SKM-1 (cell line): ENCODE measurements around the gene PIK3R2.
A peak's percentile ranks its signal among the peaks of the same experiment; 100 is the strongest.

Experiments used
- DNase-seq: peaks from one replicate; lab custom pipeline; 2025; ENCODE audit not compliant: unreplicated experiment; lab: John Stamatoyannopoulos, UW

PIK3R2 gene

GRCh38 chr19:18171605-18172327 is 18.8 kb downstream of the PIK3R2 start:
- DNase-seq: no peak

- DNase-seq: no peak
Observed at GRCh38 chr19:18172331-18173053, 19.5 kb downstream of the PIK3R2 start.

- DNase-seq: no peak
Observed at GRCh38 chr19:18173054-18173571, 20.1 kb downstream of the PIK3R2 start.

- DNase-seq: peak; percentile 39
Observed at GRCh38 chr19:18173572-18174288, 20.8 kb downstream of the PIK3R2 start, which contains the start of gene IFI30. Gene IFI30 (plus strand): TSS chr19:18173813. CDS start chr19:18173842, 29 bp downstream.

- DNase-seq: no peak
Observed at GRCh38 chr19:18174983-18175382, 22.0 kb downstream of the PIK3R2 start.

- no peak for DNase-seq
Observed at GRCh38 chr19:18176367-18177310, 23.7 kb downstream of the PIK3R2 start.

GRCh38 chr19:18179957-18180356 is 27.0 kb downstream of the PIK3R2 start:
- no peak for DNase-seq

GRCh38 chr19:18183529-18183928 is 30.6 kb downstream of the PIK3R2 start:
- no peak for DNase-seq

GRCh38 chr19:18185538-18185937 is 32.6 kb downstream of the PIK3R2 start:
- no peak for DNase-seq

GRCh38 chr19:18190278-18190677 is 37.3 kb downstream of the PIK3R2 start:
- no peak for DNase-seq

- DNase-seq: no peak
Observed at GRCh38 chr19:18191640-18192062, 38.7 kb downstream of the PIK3R2 start.

GRCh38 chr19:18192673-18193387 is 39.9 kb downstream of the PIK3R2 start, which contains the start of gene MPV17L2:
Gene MPV17L2 (plus strand): TSS chr19:18193218. CDS start chr19:18193282, 64 bp downstream.
- DNase-seq: peak; percentile 99

GRCh38 chr19:18193388-18194180 is 40.6 kb downstream of the PIK3R2 start:
- DNase-seq: no peak

- DNase-seq: no peak
Observed at GRCh38 chr19:18194181-18194530, 41.2 kb downstream of the PIK3R2 start.

GRCh38 chr19:18194554-18195238 is 41.7 kb downstream of the PIK3R2 start:
- DNase-seq: no peak

- DNase-seq: no peak
Observed at GRCh38 chr19:18196511-18196845, 43.5 kb downstream of the PIK3R2 start.

GRCh38 chr19:18197306-18197705 is 44.3 kb downstream of the PIK3R2 start:
- DNase-seq: no peak

GRCh38 chr19:18197941-18198340 is 45.0 kb downstream of the PIK3R2 start:
- DNase-seq: no peak
